Naive thymus-derived CD4-positive, alpha-beta T cell (primary cell): Measurements from ENCODE around the gene CHTF18. TPM values are rescaled to one million over a fixed set of nuclear protein-coding genes. Genes with fewer than 3 reads are reported as not detected.

ENCODE experiments used
- ATAC-seq: fragments of 150-1000 bp; cut with Tn5 transposase; 2 replicates; pipeline ENCODE4 v1.10.0; 2021; ENCODE audit warnings: mild to moderate bottlenecking, moderate library complexity
- CTCF ChIA-PET: fragments of 350-600 bp; sonication (Branson Sonifier 250); formaldehyde crosslinking; loops from one replicate; lab custom pipeline; 2021; ENCODE audit warnings: antibody characterized with exemption; lab: Charles Lee
- POLR2A ChIA-PET: fragments of 350-600 bp; sonication (Branson Sonifier 250); formaldehyde crosslinking; loops from one replicate; lab custom pipeline; 2021; ENCODE audit warnings: antibody characterized with exemption, inconsistent platforms; lab: Charles Lee
- DNase-seq, 9 donors: peaks; one replicate each; pipeline versions ENCODE4 v3.0.0 to v3.0.0-alpha.2; 2020 to 2022; ENCODE audit warnings: mixed read lengths in 1 of 9
- H3K27ac ChIP-seq: one replicate; pipeline ENCODE4 v1.7.0; 2013; ENCODE audit warnings: mild to moderate bottlenecking, low read depth, low read length, moderate library complexity
- H3K27me3 ChIP-seq, 2 donors: one replicate each; pipeline ENCODE4 v1.7.0; 2013; ENCODE audit warnings: low read length in 2 of 2, mild to moderate bottlenecking in 2 of 2, moderate library complexity in 2 of 2; ENCODE audit not compliant: control insufficient read depth in 2 of 2, insufficient read depth in 2 of 2
- H3K36me3 ChIP-seq, 3 experiments: 1 replicate in 2 of 3; 2 replicates in 1 of 3; pipeline ENCODE4 v1.7.0; 2013; ENCODE audit warnings: low read length in 3 of 3, mild to moderate bottlenecking in 3 of 3, moderate library complexity in 1 of 3; ENCODE audit not compliant: insufficient read depth in 3 of 3, control insufficient read depth in 2 of 3
- H3K4me1 ChIP-seq, 2 donors: one replicate each; pipeline ENCODE4 v1.7.0; 2013; ENCODE audit warnings: low read length in 2 of 2, mild to moderate bottlenecking in 2 of 2, moderate library complexity in 1 of 2; ENCODE audit not compliant: control insufficient read depth in 2 of 2, insufficient read depth in 2 of 2
- H3K4me3 ChIP-seq: 2 replicates; pipeline ENCODE4 v1.7.0; 2013; ENCODE audit warnings: mild to moderate bottlenecking, low read length
- H3K9me3 ChIP-seq, 3 experiments: 1 replicate in 2 of 3; 2 replicates in 1 of 3; pipeline ENCODE4 v1.7.0; 2013; ENCODE audit warnings: low read length in 3 of 3; ENCODE audit not compliant: control insufficient read depth in 2 of 3
- H3K27ac Mint-ChIP-seq, 9 donors: one replicate each; pipeline ENCODE4 v1.8.0; 2020 to 2022; ENCODE audit warnings: mixed read lengths in 9 of 9, mild to moderate bottlenecking in 8 of 9, moderate library complexity in 5 of 9, inconsistent platforms in 2 of 9
- H3K27me3 Mint-ChIP-seq, 5 donors: one replicate each; pipeline ENCODE4 v1.8.0; 2021 to 2022; ENCODE audit warnings: mixed read lengths in 5 of 5, mild to moderate bottlenecking in 1 of 5
- H3K36me3 Mint-ChIP-seq, 5 donors: one replicate each; pipeline ENCODE4 v1.8.0; 2020 to 2022; ENCODE audit warnings: mixed read lengths in 5 of 5, mild to moderate bottlenecking in 3 of 5, inconsistent platforms in 1 of 5
- H3K4me1 Mint-ChIP-seq, 7 donors: one replicate each; pipeline ENCODE4 v1.8.0; 2020 to 2022; ENCODE audit warnings: mixed read lengths in 7 of 7, mild to moderate bottlenecking in 3 of 7, inconsistent platforms in 1 of 7
- H3K4me3 Mint-ChIP-seq, 10 donors: one replicate each; pipeline ENCODE4 v1.8.0; 2020 to 2022; ENCODE audit warnings: mild to moderate bottlenecking in 10 of 10, mixed read lengths in 10 of 10, moderate library complexity in 6 of 10, inconsistent platforms in 2 of 10
- H3K9me3 Mint-ChIP-seq, 11 donors: one replicate each; pipeline ENCODE4 v1.8.0; 2020 to 2022; ENCODE audit warnings: mixed read lengths in 11 of 11, mild to moderate bottlenecking in 4 of 11, inconsistent platforms in 1 of 11, moderate library complexity in 1 of 11
- intact Hi-C, 2 donors: fragments of 100-400 bp; cut with micrococcal nuclease; formaldehyde crosslinking; loops; one replicate each; pipeline ENCODE4 v1.15.1; 2023
- polyA plus RNA-seq, 2 donors: library from polyadenylated mRNA; unstranded; fragments of 300-500 nt; fragmentation: Illumina TruSeq; gene quantifications; one replicate each; pipeline ENCODE4 v1.2.3, GENCODE V29; 2021
- total RNA-seq, 6 experiments: library from RNA in 5 of 6; stranded (reverse) in 5 of 6; gene quantifications; 1 replicate in 5 of 6; 2 replicates in 1 of 6; pipeline ENCODE4 v1.2.3 and lab custom pipeline; 2021 to 2026

Gene CHTF18
- total and polyA plus RNA-seq, 7 experiments from 2014 or later, result 4.5 to 74.8 (median 36.2) TPM

DNA sequence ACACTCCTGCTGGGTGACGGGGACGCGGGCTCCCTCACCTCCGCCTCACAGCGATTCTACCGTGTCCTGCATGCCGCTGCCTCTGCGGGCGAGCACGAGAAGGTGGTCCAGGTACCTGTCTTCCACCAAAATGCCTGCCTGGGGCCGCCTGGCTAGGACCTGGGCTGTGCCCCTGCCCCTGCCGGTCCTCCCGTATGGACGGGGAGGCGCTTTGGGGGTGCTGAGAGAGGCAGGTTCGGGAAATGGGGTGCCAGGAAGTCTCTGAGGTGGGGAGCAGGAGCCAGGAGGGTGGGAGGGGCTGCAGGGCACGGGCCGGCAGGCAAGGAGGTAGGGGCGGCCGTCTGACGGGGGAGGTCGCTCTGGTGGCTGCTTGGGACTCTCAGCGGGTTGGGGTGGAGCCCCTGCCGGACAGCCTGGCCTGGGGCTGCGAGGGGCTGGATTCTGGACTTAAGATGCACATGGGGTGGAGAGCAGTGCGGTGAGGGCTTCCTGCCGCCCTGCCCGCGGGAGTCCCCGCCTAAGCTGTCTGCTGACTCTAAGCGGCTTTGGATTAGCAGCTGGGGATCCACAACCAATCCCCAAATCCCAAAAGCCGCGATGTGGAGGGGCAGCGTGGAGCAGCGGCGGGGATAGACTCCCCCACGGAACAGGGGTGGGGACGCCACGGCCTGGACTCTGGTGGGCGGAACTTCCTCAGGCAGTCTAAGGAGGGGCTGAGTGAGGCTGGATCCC is 5.8 kb downstream of the CHTF18 start:
- ATAC-seq (no peak), DNase-seq (no peak)
- Mint-ChIP-seq H3K36me3 (peaks cover 0 to 6% (median 0%) of the 10 kb centered on the region in 5 donors), H3K27ac (no peak overlapping the region), H3K4me1 (peaks cover 0 to 4% (median 0%) of the 10 kb centered on the region in 7 donors), H3K4me3 (no peak overlapping the region), H3K9me3 (peaks cover 0 to 2% (median 0%) of the 10 kb centered on the region in 11 donors), H3K27me3 (peaks cover 0 to 8% (median 0%) of the 10 kb centered on the region in 5 donors)
- Histone ChIP-seq H3K27me3 (no peaks in the 10 kb centered on the region), H3K4me1 (no peaks in the 10 kb centered on the region), H3K4me3 (no peak overlapping the region), H3K27ac (no peak overlapping the region), H3K9me3 (no peaks in the 10 kb centered on the region), H3K36me3 (peaks cover 0 to 18% (median 0%) of the 10 kb centered on the region in 3 experiments)
- intact Hi-C loops, result no loop called here
- ChIA-PET POLR2A (no interaction called here), CTCF (no interaction called here)

DNA sequence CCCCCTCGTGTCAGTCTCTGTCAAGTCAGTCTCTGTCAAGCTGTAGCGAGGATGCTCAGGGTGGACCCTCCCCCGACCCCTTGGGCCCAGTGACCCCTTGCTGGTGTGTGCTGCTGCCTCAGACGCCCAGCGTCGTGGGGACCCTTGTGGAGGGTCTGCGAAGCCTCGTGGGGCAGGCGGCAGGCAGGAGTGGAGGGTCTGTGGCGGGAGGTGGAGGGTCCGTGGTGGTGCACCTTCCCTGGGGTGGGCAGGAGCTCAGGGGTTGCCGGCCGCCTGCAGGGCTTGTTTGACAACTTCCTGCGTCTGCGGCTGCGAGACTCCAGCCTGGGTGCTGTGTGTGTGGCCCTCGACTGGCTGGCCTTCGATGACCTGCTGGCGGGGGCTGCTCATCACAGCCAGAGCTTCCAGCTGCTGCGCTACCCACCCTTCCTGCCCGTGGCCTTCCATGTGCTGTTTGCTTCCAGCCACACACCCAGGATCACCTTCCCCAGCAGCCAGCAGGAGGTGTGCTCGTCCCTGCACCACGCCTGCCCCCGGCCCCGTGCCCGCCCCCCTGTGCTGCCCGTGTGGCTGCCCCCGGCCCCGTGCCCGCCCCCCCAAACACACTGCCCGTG is 6.5 kb downstream of the CHTF18 start:
- H3K4me1 ChIP-seq, result no peaks in the 10 kb centered on the region
- H3K4me3 Mint-ChIP-seq, result no peak overlapping the region
- ATAC-seq (no peak), DNase-seq (no peak)
- peaks cover 0 to 2% (median 0%) of the 10 kb centered on the region in 11 donors for H3K9me3 Mint-ChIP-seq
- no peak overlapping the region for H3K4me3 ChIP-seq
- peaks cover 0 to 4% (median 0%) of the 10 kb centered on the region in 7 donors for H3K4me1 Mint-ChIP-seq
- H3K9me3 ChIP-seq, result no peaks in the 10 kb centered on the region
- POLR2A ChIA-PET, result no interaction called here
- H3K36me3 ChIP-seq, result peaks cover 0 to 18% (median 0%) of the 10 kb centered on the region in 3 experiments
- intact Hi-C loops, result no loop called here
- H3K27me3 Mint-ChIP-seq, result peaks cover 0 to 8% (median 0%) of the 10 kb centered on the region in 5 donors
- H3K27ac ChIP-seq, result no peak overlapping the region
- peaks cover 0 to 6% (median 0%) of the 10 kb centered on the region in 5 donors for H3K36me3 Mint-ChIP-seq
- CTCF ChIA-PET, result interaction anchor here (0.6 kb wide), 1 partner anchor 59 kb away, joined by 5 read pairs; no protein-coding TSS in a partner anchor
- no peak overlapping the region for H3K27ac Mint-ChIP-seq
- H3K27me3 ChIP-seq, result no peaks in the 10 kb centered on the region

DNA sequence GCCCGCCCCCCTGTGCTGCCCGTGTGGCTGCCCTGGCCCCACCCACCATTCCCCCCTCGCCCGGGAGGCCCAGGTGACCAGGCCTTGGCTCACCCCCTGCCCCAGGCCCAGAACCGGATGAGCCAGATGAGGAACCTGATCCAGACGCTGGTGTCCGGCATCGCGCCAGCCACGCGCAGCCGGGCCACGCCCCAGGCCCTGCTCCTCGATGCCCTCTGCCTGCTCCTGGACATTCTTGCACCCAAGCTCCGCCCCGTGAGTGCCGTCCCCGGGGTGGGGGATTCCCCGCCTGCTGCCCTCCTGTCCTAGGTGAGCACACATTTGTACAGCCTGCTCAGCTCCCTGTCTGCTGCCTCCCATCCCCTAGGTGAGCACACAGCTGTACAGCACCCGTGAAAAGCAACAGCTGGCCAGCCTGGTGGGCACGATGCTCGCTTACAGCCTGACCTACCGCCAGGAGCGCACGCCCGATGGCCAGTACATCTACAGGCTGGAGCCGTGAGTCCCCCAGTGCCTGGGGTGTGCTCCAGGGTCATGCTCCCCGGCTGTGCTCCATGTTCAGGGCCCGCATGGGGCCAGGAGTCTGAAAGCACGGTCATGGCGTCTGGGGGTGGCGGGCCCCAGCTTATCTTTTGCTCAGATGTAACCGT is 7.3 kb downstream of the CHTF18 start:
- ATAC-seq, result no peak
- DNase-seq, result no peak
- Mint-ChIP-seq H3K4me1 (peaks cover 0 to 4% (median 0%) of the 10 kb centered on the region in 7 donors), H3K27ac (peak overlapping the region in 1 of 9 donors; percentile 72), H3K4me3 (no peak overlapping the region), H3K27me3 (peaks cover 0 to 8% (median 0%) of the 10 kb centered on the region in 5 donors), H3K9me3 (peaks cover 0 to 2% (median 0%) of the 10 kb centered on the region in 11 donors), H3K36me3 (peaks cover 0 to 6% (median 0%) of the 10 kb centered on the region in 5 donors)
- intact Hi-C loops, result no loop called here
- POLR2A ChIA-PET, result no interaction called here
- H3K27ac ChIP-seq, result no peak overlapping the region
- CTCF ChIA-PET, result interaction anchor here (0.6 kb wide), 2 partner anchors 31 to 59 kb away, joined by 3 to 5 read pairs; no protein-coding TSS in a partner anchor
- H3K9me3 ChIP-seq, result no peaks in the 10 kb centered on the region
- peaks cover 0 to 18% (median 0%) of the 10 kb centered on the region in 3 experiments for H3K36me3 ChIP-seq
- no peaks in the 10 kb centered on the region for H3K27me3 ChIP-seq
- H3K4me3 ChIP-seq, result no peak overlapping the region
- H3K4me1 ChIP-seq, result no peaks in the 10 kb centered on the region

DNA sequence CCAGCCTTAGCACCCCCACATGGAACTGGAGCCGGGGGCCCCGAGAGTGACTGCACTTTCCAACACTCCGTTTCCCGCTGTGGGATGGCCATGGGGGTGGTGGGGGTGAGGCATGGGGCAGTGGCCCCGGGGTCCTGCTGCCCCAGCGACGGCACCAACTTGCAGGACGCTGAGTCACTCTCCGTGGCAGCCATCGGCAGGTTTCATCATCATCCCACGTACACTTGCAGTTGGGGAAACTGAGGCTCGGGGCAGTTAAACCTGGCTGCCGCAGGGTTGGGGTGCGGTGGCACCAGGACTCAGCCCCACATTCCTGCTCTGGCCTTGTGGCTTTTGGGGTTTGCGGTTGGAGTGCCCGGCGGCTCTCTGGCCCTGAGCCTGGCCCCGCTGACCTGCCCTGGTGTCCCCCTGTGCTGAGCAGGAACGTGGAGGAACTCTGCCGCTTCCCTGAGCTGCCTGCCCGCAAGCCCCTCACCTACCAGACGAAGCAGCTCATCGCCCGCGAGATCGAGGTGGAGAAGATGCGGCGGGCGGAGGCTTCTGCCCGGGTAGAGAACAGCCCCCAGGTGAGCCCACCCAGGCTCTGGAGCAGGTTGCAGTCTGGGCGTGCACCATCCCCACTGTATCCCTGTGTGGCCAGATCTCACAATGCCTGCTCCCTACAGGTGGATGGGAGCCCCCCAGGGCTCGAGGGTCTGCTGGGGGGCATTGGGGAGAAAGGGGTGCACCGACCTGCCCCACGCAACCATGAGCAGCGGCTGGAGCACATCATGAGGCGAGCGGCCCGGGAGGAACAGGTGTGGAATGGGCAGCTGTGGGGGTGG is 8.1 kb downstream of the CHTF18 start:
- CTCF ChIA-PET, result interaction anchor here (0.6 kb wide), 1 partner anchor 30 kb away, joined by 3 read pairs; no protein-coding TSS in a partner anchor
- H3K4me3 Mint-ChIP-seq, result no peak overlapping the region
- H3K4me1 Mint-ChIP-seq, result peaks cover 0 to 3% (median 0%) of the 10 kb centered on the region in 7 donors
- Histone ChIP-seq H3K9me3 (no peaks in the 10 kb centered on the region), H3K27me3 (no peaks in the 10 kb centered on the region), H3K36me3 (peaks cover 0 to 12% (median 0%) of the 10 kb centered on the region in 3 experiments), H3K27ac (no peak overlapping the region), H3K4me3 (no peak overlapping the region), H3K4me1 (no peaks in the 10 kb centered on the region)
- ATAC-seq, result no peak
- peaks cover 0 to 8% (median 0%) of the 10 kb centered on the region in 5 donors for H3K27me3 Mint-ChIP-seq
- DNase-seq, result no peak
- peaks cover 0 to 2% (median 0%) of the 10 kb centered on the region in 11 donors for H3K9me3 Mint-ChIP-seq
- H3K27ac Mint-ChIP-seq, result no peak overlapping the region
- intact Hi-C loops, result no loop called here
- H3K36me3 Mint-ChIP-seq, result peaks cover 0 to 6% (median 0%) of the 10 kb centered on the region in 5 donors
- POLR2A ChIA-PET, result no interaction called here

GRCh38 chr16:797120-797420 is 8.7 kb downstream of the CHTF18 start:
- H3K27ac Mint-ChIP-seq, result no peak overlapping the region
- Histone ChIP-seq H3K27me3 (no peaks in the 10 kb centered on the region), H3K36me3 (peaks cover 0 to 6% (median 0%) of the 10 kb centered on the region in 3 experiments), H3K9me3 (no peaks in the 10 kb centered on the region), H3K27ac (no peak overlapping the region), H3K4me1 (no peaks in the 10 kb centered on the region), H3K4me3 (no peak overlapping the region)
- H3K27me3 Mint-ChIP-seq, result peaks cover 0 to 8% (median 2%) of the 10 kb centered on the region in 5 donors
- DNase-seq (no peak), ATAC-seq (peak; percentile 28)
- peaks cover 0 to 3% (median 0%) of the 10 kb centered on the region in 7 donors for H3K4me1 Mint-ChIP-seq
- peaks cover 0 to 2% (median 0%) of the 10 kb centered on the region in 11 donors for H3K9me3 Mint-ChIP-seq
- ChIA-PET CTCF (no interaction called here), POLR2A (no interaction called here)
- intact Hi-C loops, result no loop called here
- H3K36me3 Mint-ChIP-seq, result peaks cover 0 to 6% (median 0%) of the 10 kb centered on the region in 5 donors
- no peak overlapping the region for H3K4me3 Mint-ChIP-seq

DNA sequence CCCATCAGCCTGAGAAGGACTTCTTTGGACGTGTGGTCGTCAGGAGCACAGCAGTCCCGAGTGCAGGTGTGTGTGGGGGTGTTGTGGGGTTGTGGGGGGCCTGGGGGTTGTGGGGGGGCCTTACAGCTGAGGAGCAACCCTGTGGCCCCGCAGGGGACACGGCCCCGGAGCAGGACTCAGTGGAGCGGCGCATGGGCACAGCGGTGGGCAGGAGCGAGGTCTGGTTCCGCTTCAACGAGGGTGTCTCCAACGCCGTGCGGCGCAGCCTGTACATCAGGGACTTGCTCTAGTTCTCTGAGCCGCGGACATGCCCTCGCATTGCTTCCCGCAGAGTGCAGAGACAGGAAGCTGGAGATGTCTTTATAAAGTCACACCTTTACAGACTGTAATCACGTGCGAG is 9.3 kb downstream of the CHTF18 start:
- DNase-seq (no peak), ATAC-seq (no peak)
- ChIA-PET CTCF (no interaction called here), POLR2A (no interaction called here)
- Mint-ChIP-seq H3K36me3 (peaks cover 0 to 6% (median 0%) of the 10 kb centered on the region in 5 donors), H3K4me3 (no peak overlapping the region), H3K9me3 (peaks cover 0 to 2% (median 0%) of the 10 kb centered on the region in 11 donors), H3K27ac (no peak overlapping the region), H3K27me3 (peaks cover 0 to 8% (median 3%) of the 10 kb centered on the region in 5 donors), H3K4me1 (peaks cover 0 to 3% (median 0%) of the 10 kb centered on the region in 7 donors)
- no peaks in the 10 kb centered on the region for H3K4me1 ChIP-seq
- H3K36me3 ChIP-seq, result peaks cover 0 to 6% (median 0%) of the 10 kb centered on the region in 3 experiments
- no peak overlapping the region for H3K4me3 ChIP-seq
- no peaks in the 10 kb centered on the region for H3K9me3 ChIP-seq
- intact Hi-C loops, result no loop called here
- H3K27ac ChIP-seq, result no peak overlapping the region
- no peaks in the 10 kb centered on the region for H3K27me3 ChIP-seq
